A172 (cell line): ENCODE results near the gene SEMA5A. TPM values are rescaled to one million over a fixed set of nuclear protein-coding genes. Genes with fewer than 3 reads are reported as not detected.

Experiments used
- DNase-seq: peaks from one replicate; pipeline ENCODE4 v3.0.0-alpha.2; 2015; ENCODE audit warnings: low spot score
- total RNA-seq: library from RNA; depleted of rRNA; stranded (reverse); fragments of >200 nt; shearing (Covaris generic); gene quantifications from 2 replicates; pipeline ENCODE4 v1.2.3, GENCODE V29; 2014; rRNA removed

Gene SEMA5A
- total RNA-seq, 1 experiment from 2014 or later = 9.3 TPM

- DNase-seq = no peak
Measured at GRCh38 chr5:9013147-9013546, 532.7 kb downstream of the SEMA5A start.

GRCh38 chr5:9009931-9010651, 535.8 kb downstream of the SEMA5A start:
- no peak for DNase-seq

- DNase-seq = no peak
Measured at GRCh38 chr5:8997542-8998070, 548.3 kb downstream of the SEMA5A start.

- DNase-seq = peak; percentile 41
Measured at GRCh38 chr5:8993031-8993430, 552.8 kb downstream of the SEMA5A start.

Other genes with a start within 250 kb of the SEMA5A start
- not detected in 2 replicates for gene TAS2R1, start 84.3 kb upstream of the SEMA5A start, total RNA-seq